ENCODE results near the gene PLCB2.
A peak's percentile ranks its signal among the peaks of the same experiment; 100 is the strongest.

Gene PLCB2

DNA sequence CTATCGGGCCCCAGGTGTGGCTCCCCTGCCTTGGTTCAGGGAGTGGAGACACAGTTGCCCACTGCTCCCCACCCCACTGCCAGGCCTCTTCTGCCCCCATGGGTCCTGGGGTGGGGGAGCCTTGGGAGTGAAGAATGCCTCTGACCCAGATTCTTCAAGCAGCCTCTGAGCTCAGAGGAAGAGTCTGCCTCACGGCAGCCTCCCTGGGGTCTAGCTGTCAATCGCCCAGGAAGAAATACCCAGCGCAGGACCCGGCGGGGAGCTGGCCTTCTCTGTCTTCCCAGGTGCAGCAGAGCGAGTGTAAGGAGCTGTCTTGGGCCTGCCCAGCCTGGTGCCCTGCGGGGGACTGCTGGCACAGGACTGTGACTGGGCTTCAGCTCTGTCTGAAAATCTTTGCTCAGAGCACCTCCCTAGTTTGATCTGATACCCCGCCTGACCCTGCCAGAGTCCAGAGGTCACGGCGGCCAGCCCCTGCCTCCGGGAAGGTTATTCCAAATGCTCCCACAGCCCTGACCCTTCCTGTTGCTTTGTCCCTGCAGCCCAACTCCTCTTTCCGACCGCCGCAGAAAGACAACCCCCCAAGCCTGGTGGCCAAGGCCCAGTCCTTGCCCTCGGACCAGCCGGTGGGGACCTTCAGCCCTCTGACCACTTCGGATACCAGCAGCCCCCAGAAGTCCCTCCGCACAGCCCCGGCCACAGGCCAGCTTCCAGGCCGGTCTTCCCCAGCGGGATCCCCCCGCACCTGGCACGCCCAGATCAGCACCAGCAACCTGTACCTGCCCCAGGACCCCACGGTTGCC, 35.9 kb downstream of the PLCB2 start:
- TF ChIP-seq, protein P1, sequence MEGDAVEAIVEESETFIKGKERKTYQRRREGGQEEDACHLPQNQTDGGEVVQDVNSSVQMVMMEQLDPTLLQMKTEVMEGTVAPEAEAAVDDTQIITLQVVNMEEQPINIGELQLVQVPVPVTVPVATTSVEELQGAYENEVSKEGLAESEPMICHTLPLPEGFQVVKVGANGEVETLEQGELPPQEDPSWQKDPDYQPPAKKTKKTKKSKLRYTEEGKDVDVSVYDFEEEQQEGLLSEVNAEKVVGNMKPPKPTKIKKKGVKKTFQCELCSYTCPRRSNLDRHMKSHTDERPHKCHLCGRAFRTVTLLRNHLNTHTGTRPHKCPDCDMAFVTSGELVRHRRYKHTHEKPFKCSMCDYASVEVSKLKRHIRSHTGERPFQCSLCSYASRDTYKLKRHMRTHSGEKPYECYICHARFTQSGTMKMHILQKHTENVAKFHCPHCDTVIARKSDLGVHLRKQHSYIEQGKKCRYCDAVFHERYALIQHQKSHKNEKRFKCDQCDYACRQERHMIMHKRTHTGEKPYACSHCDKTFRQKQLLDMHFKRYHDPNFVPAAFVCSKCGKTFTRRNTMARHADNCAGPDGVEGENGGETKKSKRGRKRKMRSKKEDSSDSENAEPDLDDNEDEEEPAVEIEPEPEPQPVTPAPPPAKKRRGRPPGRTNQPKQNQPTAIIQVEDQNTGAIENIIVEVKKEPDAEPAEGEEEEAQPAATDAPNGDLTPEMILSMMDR (IDR thresholded peaks at IDR 0.05; ENCODE audit: borderline replicate concordance, extremely low read depth, low read length, poor library complexity, severe bottlenecking): no peak
- TF ChIP-seq EZH2 (IDR thresholded peaks at IDR 0.05; ENCODE audit: borderline replicate concordance, low read depth, low read length, severe bottlenecking): no peak
- Histone ChIP-seq H3K4me1 (ENCODE audit: insufficient read depth, low read length) (peaks cover 3% of the 10 kb centered on the region), H3K27ac (ENCODE audit: low read length) (no peak overlapping the region), H3K36me3 (ENCODE audit: insufficient read depth, low read length) (no peaks in the 10 kb centered on the region), H2AFZ (ENCODE audit: low read depth, low read length) (no peak overlapping the region), H3K27me3 (ENCODE audit: insufficient read depth, low read length, poor library complexity) (peaks cover 2% of the 10 kb centered on the region), H3K4me3 (ENCODE audit: low read depth in 1 of 2, low read length in 2 of 2) (no peak overlapping the region), H3K9ac (ENCODE audit: low read depth, low read length) (no peak overlapping the region), H3K4me2 (ENCODE audit: insufficient read depth, low read length) (no peak overlapping the region), H3K9me3 (ENCODE audit: insufficient read depth, low read length, severe bottlenecking) (no peaks in the 10 kb centered on the region), H3K79me2 (ENCODE audit: insufficient read depth, low read length) (no peaks in the 10 kb centered on the region), H4K20me1 (ENCODE audit: insufficient read depth, low read length) (no peaks in the 10 kb centered on the region)
- ATAC-seq (ENCODE audit: insufficient read depth, low read depth) (no peak), DNase-seq (no peak)

DNA sequence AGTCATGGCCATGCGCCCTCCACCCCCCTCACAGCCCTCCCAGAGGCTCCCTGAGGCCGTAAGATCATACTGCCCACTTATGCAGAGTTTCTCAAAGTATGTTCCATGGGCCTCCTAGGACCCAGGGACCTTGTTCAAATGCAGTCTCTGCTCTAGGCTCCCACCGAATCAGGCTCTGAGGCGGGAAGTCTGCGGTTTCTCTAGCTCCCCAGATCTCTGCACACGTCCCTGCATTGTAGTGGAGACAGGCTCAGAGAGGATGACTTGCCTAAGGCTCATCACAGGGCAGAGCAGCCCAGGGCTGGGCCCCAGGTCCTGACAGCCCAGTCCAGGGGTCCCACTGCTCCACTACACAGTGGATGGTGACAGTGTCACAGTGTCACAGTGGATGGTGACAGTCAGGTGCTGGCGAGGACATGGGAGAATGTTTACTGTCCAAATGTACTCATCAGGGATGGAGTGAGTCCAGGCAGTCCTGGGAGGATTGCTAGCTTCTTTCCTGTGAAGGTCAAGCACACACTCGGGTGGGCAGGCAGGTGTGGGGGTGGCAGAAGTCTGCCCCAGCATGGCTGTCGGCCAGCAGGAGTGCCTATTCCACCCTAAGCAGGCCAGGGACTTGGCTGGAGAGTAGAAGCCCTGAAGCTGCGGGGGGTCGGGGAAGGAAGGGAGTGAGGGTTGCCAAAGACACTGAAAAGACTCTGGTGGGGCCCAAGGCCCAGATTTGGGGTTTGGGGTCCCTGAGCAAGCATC, 37.3 kb downstream of the PLCB2 start:
- Histone ChIP-seq H2AFZ (ENCODE audit: low read depth, low read length) (no peak overlapping the region), H3K27me3 (ENCODE audit: insufficient read depth, low read length, poor library complexity) (no peaks in the 10 kb centered on the region), H3K4me3 (ENCODE audit: low read depth in 1 of 2, low read length in 2 of 2) (no peak overlapping the region), H3K36me3 (ENCODE audit: insufficient read depth, low read length) (no peaks in the 10 kb centered on the region), H3K9ac (ENCODE audit: low read depth, low read length) (no peak overlapping the region), H4K20me1 (ENCODE audit: insufficient read depth, low read length) (no peaks in the 10 kb centered on the region; the same call in 1 of the 2 replicates), H3K79me2 (ENCODE audit: insufficient read depth, low read length) (no peaks in the 10 kb centered on the region), H3K4me1 (ENCODE audit: insufficient read depth, low read length) (no peaks in the 10 kb centered on the region), H3K9me3 (ENCODE audit: insufficient read depth, low read length, severe bottlenecking) (no peaks in the 10 kb centered on the region), H3K4me2 (ENCODE audit: insufficient read depth, low read length) (no peak overlapping the region), H3K27ac (ENCODE audit: low read length) (no peak overlapping the region)
- DNase-seq (no peak), ATAC-seq (ENCODE audit: insufficient read depth, low read depth) (peak; percentile 37; the same call in 1 of the 3 replicates)
- no peak for TF ChIP-seq EZH2 (IDR thresholded peaks at IDR 0.05; ENCODE audit: borderline replicate concordance, low read depth, low read length, severe bottlenecking)
- TF ChIP-seq, protein P1 (IDR thresholded peaks at IDR 0.05; ENCODE audit: borderline replicate concordance, extremely low read depth, low read length, poor library complexity, severe bottlenecking): no peak

DNA sequence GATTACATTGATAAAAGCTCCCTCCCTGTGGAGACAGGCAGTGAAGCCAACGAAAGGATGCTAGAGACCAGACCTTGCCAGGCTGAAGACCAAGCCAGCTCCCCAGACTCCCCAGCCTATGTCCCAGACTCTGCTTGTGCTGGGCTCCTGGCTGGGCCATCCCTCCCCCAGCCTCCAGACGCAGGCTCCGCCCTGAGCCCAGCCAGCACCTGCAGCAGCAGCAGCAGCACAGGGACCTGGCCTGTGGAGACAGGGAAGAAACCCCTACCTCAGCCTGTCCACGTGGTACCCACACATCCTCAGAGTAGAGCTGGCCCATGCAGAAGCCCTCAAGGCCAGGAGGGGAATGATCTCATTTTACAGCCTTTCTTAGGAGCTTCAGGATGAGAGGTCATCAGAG, 38.1 kb downstream of the PLCB2 start:
- Histone ChIP-seq H3K27me3 (ENCODE audit: insufficient read depth, low read length, poor library complexity) (no peaks in the 10 kb centered on the region), H3K27ac (ENCODE audit: low read length) (no peak overlapping the region), H2AFZ (ENCODE audit: low read depth, low read length) (no peak overlapping the region), H4K20me1 (ENCODE audit: insufficient read depth, low read length) (no peaks in the 10 kb centered on the region; the same call in 1 of the 2 replicates), H3K9ac (ENCODE audit: low read depth, low read length) (no peak overlapping the region), H3K79me2 (ENCODE audit: insufficient read depth, low read length) (no peaks in the 10 kb centered on the region), H3K36me3 (ENCODE audit: insufficient read depth, low read length) (no peaks in the 10 kb centered on the region), H3K9me3 (ENCODE audit: insufficient read depth, low read length, severe bottlenecking) (no peaks in the 10 kb centered on the region), H3K4me2 (ENCODE audit: insufficient read depth, low read length) (no peak overlapping the region), H3K4me3 (ENCODE audit: low read depth in 1 of 2, low read length in 2 of 2) (no peak overlapping the region), H3K4me1 (ENCODE audit: insufficient read depth, low read length) (no peaks in the 10 kb centered on the region)
- ATAC-seq (ENCODE audit: insufficient read depth, low read depth) (no peak), DNase-seq (no peak)
- TF ChIP-seq, protein P1 (IDR thresholded peaks at IDR 0.05; ENCODE audit: borderline replicate concordance, extremely low read depth, low read length, poor library complexity, severe bottlenecking): no peak
- TF ChIP-seq EZH2 (IDR thresholded peaks at IDR 0.05; ENCODE audit: borderline replicate concordance, low read depth, low read length, severe bottlenecking): no peak
